HepG2 (cell line): ENCODE measurements around the gene ZBTB7C. TPM values are rescaled to one million over a fixed set of nuclear protein-coding genes. Genes with fewer than 3 reads are reported as not detected.

ENCODE experiments used
- ATAC-seq: fragments of 200-7000 bp; cut with Tn5 transposase; 3 replicates; pipeline ENCODE4 v1.9.1; 2020; ENCODE audit warnings: mild to moderate bottlenecking, moderate library complexity
- BruUV-seq: library from RNA; stranded (reverse); fragments of 400-500 nt; replicated peaks from 2 replicates; lab custom pipeline; 2021; lab: Mats Ljungman, UMichigan
- CTCF ChIA-PET: fragments of 300-600 bp; formaldehyde crosslinking; extraction: SDS; loops from one replicate; lab custom pipeline; 2021; ENCODE audit warnings: low total read pairs, inconsistent platforms, low intra/inter-chr PET ratio; lab: Yijun Ruan, JAX
- POLR2A ChIA-PET: fragments of 350-600 bp; sonication (Branson Sonifier 250); formaldehyde crosslinking; loops from one replicate; lab custom pipeline; 2020; ENCODE audit warnings: antibody characterized with exemption, inconsistent platforms; lab: Yijun Ruan, JAX
- DNase-seq: peaks from one replicate; pipeline ENCODE4 v3.0.0-alpha.2; 2015; ENCODE audit warnings: low spot score
- FAIRE-seq: peaks from 3 replicates; lab custom pipeline; 2011; peaks lifted over from hg19 to GRCh38; lab: Jason Lieb, UNC
- H2AFZ ChIP-seq: one replicate; pipeline ENCODE4 v1.6.1; 2011; ENCODE audit warnings: low read length, inconsistent platforms
- H3K27ac ChIP-seq: fragments of 300-600 bp; 3 replicates; pipeline ENCODE4 v1.8.0; 2011; ENCODE audit warnings: mixed run types, mild to moderate bottlenecking, mixed read lengths, low read length, inconsistent platforms; ENCODE audit not compliant: insufficient read depth; ENCODE audit errors: extremely low read length
- H3K27me3 ChIP-seq, 2 experiments: fragments of 200-600 bp in 1 of 2; 2 replicates in 1 of 2; 3 replicates in 1 of 2; pipeline versions ENCODE4 v1.6.0 to v1.8.0; 2011; ENCODE audit warnings: low read length in 2 of 2, mild to moderate bottlenecking in 2 of 2, moderate library complexity in 2 of 2, inconsistent platforms in 1 of 2; ENCODE audit not compliant: insufficient read depth in 2 of 2, control insufficient read depth in 1 of 2
- H3K36me3 ChIP-seq, 2 experiments: fragments of 200-600 bp in 1 of 2; replicated peaks in 1 of 2; 2 replicates in 1 of 2; 3 replicates in 1 of 2; pipeline versions ENCODE4 v1.5.1 to v1.8.0; 2011; ENCODE audit warnings: low read length in 2 of 2, inconsistent platforms in 1 of 2; ENCODE audit not compliant: insufficient read depth in 2 of 2, control insufficient read depth in 1 of 2
- H3K4me1 ChIP-seq: 2 replicates; pipeline ENCODE4 v1.5.1; 2012; ENCODE audit warnings: low read length, inconsistent platforms; ENCODE audit not compliant: insufficient read depth
- H3K4me2 ChIP-seq: 2 replicates; pipeline ENCODE4 v1.6.0; 2011; ENCODE audit warnings: low read depth, low read length, inconsistent platforms
- H3K4me3 ChIP-seq, 3 experiments: fragments of 200-600 bp in 1 of 3; sonication (generic), shearing (Covaris generic) in 1 of 3; replicated peaks in 1 of 3; 2 replicates each; pipeline ENCODE4 v1.5.1; 2011 to 2016; ENCODE audit warnings: low read length in 3 of 3, inconsistent platforms in 2 of 3, low read depth in 2 of 3, mild to moderate bottlenecking in 2 of 3, control low read depth in 1 of 3, mixed read lengths in 1 of 3; ENCODE audit not compliant: insufficient read depth in 1 of 3
- H3K79me2 ChIP-seq: one replicate; pipeline ENCODE4 v1.6.1; 2011; ENCODE audit warnings: low read length, inconsistent platforms; ENCODE audit not compliant: insufficient read depth
- H3K9ac ChIP-seq: 2 replicates; pipeline ENCODE4 v1.6.0; 2011; ENCODE audit warnings: mild to moderate bottlenecking, low read depth, low read length, inconsistent platforms; ENCODE audit not compliant: insufficient read depth
- H3K9me3 ChIP-seq: 2 replicates; pipeline ENCODE4 v1.5.1; 2012; ENCODE audit warnings: mild to moderate bottlenecking, low read length
- H4K20me1 ChIP-seq: 2 replicates; pipeline ENCODE4 v1.6.0; 2011; ENCODE audit warnings: inconsistent platforms, mild to moderate bottlenecking, low read length, moderate library complexity; ENCODE audit not compliant: insufficient read depth
- CHCHD3 ChIP-seq: sonication (generic); formaldehyde crosslinking; IDR thresholded peaks from 2 replicates; pipeline ENCODE4 v1.8.0; 2022; ENCODE audit warnings: mild to moderate bottlenecking, missing genetic modification reagents, moderate library complexity
- FOXA1 ChIP-seq, 2 experiments: fragments of 450-650 bp in 1 of 2; sonication (generic) in 1 of 2; formaldehyde crosslinking in 1 of 2; IDR thresholded peaks; 2 replicates each; pipeline versions ENCODE4 v1.4.0 to v1.6.1; 2016 to 2020; ENCODE audit warnings: missing genetic modification reagents in 1 of 2
- HNF1B ChIP-seq: sonication (generic); formaldehyde crosslinking; IDR thresholded peaks from 2 replicates; pipeline ENCODE4 v1.5.1; 2020; ENCODE audit warnings: mild to moderate bottlenecking, moderate library complexity, missing genetic modification reagents
- ISL2 ChIP-seq: sonication (generic); formaldehyde crosslinking; IDR thresholded peaks from 2 replicates; pipeline ENCODE4 v1.5.0; 2020; ENCODE audit warnings: missing genetic modification reagents
- JDP2 ChIP-seq: sonication (generic); formaldehyde crosslinking; IDR thresholded peaks from 2 replicates; pipeline ENCODE4 v1.8.1; 2022; ENCODE audit warnings: missing genetic modification reagents, borderline replicate concordance
- JUN ChIP-seq: sonication (generic); formaldehyde crosslinking; IDR thresholded peaks from 2 replicates; pipeline ENCODE4 v1.4.0; 2020; ENCODE audit warnings: mild to moderate bottlenecking, missing genetic modification reagents
- KDM5A ChIP-seq: fragments of 200-600 bp; sonication (generic); IDR thresholded peaks from 2 replicates; pipeline ENCODE4 v1.7.0; 2018; ENCODE audit warnings: antibody characterized with exemption, mild to moderate bottlenecking, low read length, borderline replicate concordance
- SNAPC4 ChIP-seq: sonication (generic); formaldehyde crosslinking; IDR thresholded peaks from 2 replicates; pipeline ENCODE4 v1.4.0; 2020; ENCODE audit warnings: mild to moderate bottlenecking, missing genetic modification reagents
- ZBTB26 ChIP-seq: IDR thresholded peaks from 2 replicates; pipeline ENCODE4 v1.6.1; 2016; ENCODE audit warnings: missing compliant biosample characterization, missing genetic modification reagents, borderline replicate concordance
- ZBTB43 ChIP-seq: sonication (generic); formaldehyde crosslinking; conservative IDR thresholded peaks from 2 replicates; pipeline ENCODE4 v1.4.0; 2020; ENCODE audit warnings: missing genetic modification reagents
- ZFP82 ChIP-seq: sonication (generic); formaldehyde crosslinking; IDR thresholded peaks from 2 replicates; pipeline ENCODE4 v1.5.1; 2020; ENCODE audit warnings: mild to moderate bottlenecking, missing genetic modification reagents, borderline replicate concordance
- ZNF12 ChIP-seq: sonication (generic); formaldehyde crosslinking; IDR thresholded peaks from 2 replicates; pipeline ENCODE4 v1.5.0; 2020; ENCODE audit warnings: missing genetic modification reagents
- ZNF468 ChIP-seq: sonication (generic); formaldehyde crosslinking; IDR thresholded peaks from 2 replicates; pipeline ENCODE4 v1.8.0; 2022; ENCODE audit warnings: mild to moderate bottlenecking, moderate library complexity, missing genetic modification reagents
- ZNF782 ChIP-seq: sonication (generic); formaldehyde crosslinking; IDR thresholded peaks from 2 replicates; pipeline ENCODE4 v1.4.0; 2020; ENCODE audit warnings: missing genetic modification reagents, mild to moderate bottlenecking, borderline replicate concordance
- ZNF83 ChIP-seq: sonication (generic); formaldehyde crosslinking; IDR thresholded peaks from 2 replicates; pipeline ENCODE4 v1.4.0; 2020; ENCODE audit warnings: missing genetic modification reagents, mild to moderate bottlenecking, borderline replicate concordance
- ZNF878 ChIP-seq: sonication (generic); formaldehyde crosslinking; IDR thresholded peaks from 2 replicates; pipeline ENCODE4 v1.8.1; 2023; ENCODE audit warnings: mild to moderate bottlenecking, missing genetic modification reagents, moderate library complexity
- WGBS: methylation state at CpG from one replicate; pipeline ENCODE4 v1.1.6; 2017; ENCODE audit warnings: low lambda C conversion rate; 5-methylcytosine and 5-hydroxymethylcytosine counted together
- in situ Hi-C: cut with HindIII; loops from 2 replicates; pipeline ENCODE4 v1.10.0; 2017; ENCODE audit warnings: low pct_unique_long_range_greater_than_20kb; ENCODE audit not compliant: extremely low pct_ligation_motif_present
- intact Hi-C: fragments of 100-400 bp; cut with micrococcal nuclease; formaldehyde crosslinking; loops from one replicate; pipeline ENCODE4 v1.10.0; 2022; ENCODE audit not compliant: unreplicated experiment
- polyA plus RNA-seq, 8 experiments: library from polyadenylated mRNA; depleted of rRNA in 3 of 8; stranded (reverse) in 7 of 8; unstranded in 1 of 8; fragments of >200 nt; fragmentation: Illumina TruSeq in 4 of 8; extraction: Trizol in 4 of 8; gene quantifications; 2 replicates each; pipeline versions ENCODE4 v1.2.1 to v1.2.3, GENCODE V29; 2011 to 2016; ENCODE audit warnings: low read depth in 4 of 8, missing spikeins in 1 of 8, mixed read lengths in 1 of 8; ENCODE audit not compliant: insufficient read depth in 1 of 8
- total RNA-seq, 5 experiments: library from RNA; depleted of rRNA; stranded (reverse); fragments of >200 nt; fragmentation: Illumina TruSeq; extraction: Trizol; gene quantifications; 2 replicates each; pipeline ENCODE4 v1.2.3, GENCODE V29; 2016; ENCODE audit warnings: low read depth in 1 of 5

The ZBTB7C gene
- total and polyA plus RNA-seq, 2 of the 13 experiments (the other 11 are each of a cell fraction or from before 2014, with no cell fraction given), result 0.01 to 0.04 TPM

- ChIA-PET CTCF (no interaction called here), POLR2A (no interaction called here)
- Histone ChIP-seq H3K4me3 (no peak overlapping the region), H3K79me2 (no peaks in the 10 kb centered on the region), H3K9me3 (no peaks in the 10 kb centered on the region), H4K20me1 (no peaks in the 10 kb centered on the region), H2AFZ (no peak overlapping the region), H3K36me3 (no peaks in the 10 kb centered on the region), H3K4me2 (no peak overlapping the region), H3K4me1 (no peaks in the 10 kb centered on the region), H3K27ac (no peak overlapping the region), H3K9ac (no peak overlapping the region), H3K27me3 (peaks cover 0 to 17% of the 10 kb centered on the region in 2 experiments; a peak in 2 of 5 replicates)
- TF ChIP-seq ZBTB26 (CRISPR knock-in tag) (no peak), ZFP82 (no peak), ISL2 (no peak), HNF1B (CRISPR knock-in tag) (no peak), ZNF83 (CRISPR knock-in tag) (no peak), ZBTB43 (CRISPR knock-in tag) (no peak), ZNF878 (CRISPR knock-in tag) (no peak), ZNF782 (CRISPR knock-in tag) (no peak), JDP2 (CRISPR knock-in tag) (no peak), ZNF12 (CRISPR knock-in tag) (no peak), KDM5A (no peak), CHCHD3 (no peak), SNAPC4 (no peak), FOXA1 (IDR thresholded peaks at IDR 0.05) (no peak), FOXA1 (CRISPR knock-in tag; IDR thresholded peaks at IDR 0.05) (no peak), ZNF468 (CRISPR knock-in tag) (no peak), JUN (no peak)
- DNase-seq (no peak), ATAC-seq (no peak), FAIRE-seq (no peak)
- BruUV-seq, result no TSS peak
- WGBS, result 33% methylated on average over 2 of the region's 3 CpGs
- in situ Hi-C loops (no loop called here), intact Hi-C loops (no loop called here)
These were observed 50.3 kb downstream of the ZBTB7C start for GRCh38 chr18:48358868-48359267.
